IMR-90 (cell line): Measurements from ENCODE around the gene UBR4. TPM values are rescaled to one million over a fixed set of nuclear protein-coding genes. Genes with fewer than 3 reads are reported as not detected.

ENCODE experiments used
- ATAC-seq: fragments of 200-7000 bp; cut with Tn5 transposase; 2 replicates; pipeline ENCODE4 v1.9.1; 2020; ENCODE audit warnings: low read depth, mild to moderate bottlenecking, moderate library complexity
- BruUV-seq: library from RNA; stranded (reverse); fragments of 400-500 nt; replicated peaks from 2 replicates; lab custom pipeline; 2021; lab: Mats Ljungman, UMichigan
- CTCF ChIA-PET: fragments of 300-600 bp; formaldehyde crosslinking; extraction: SDS; loops from one replicate; lab custom pipeline; 2021; ENCODE audit warnings: antibody characterized with exemption; lab: Yijun Ruan, JAX
- POLR2A ChIA-PET: fragments of 300-600 bp; sonication (Branson Sonifier 250); formaldehyde crosslinking; loops from one replicate; lab custom pipeline; 2022; ENCODE audit warnings: antibody characterized with exemption; ENCODE audit not compliant: unreplicated experiment; lab: Charles Lee
- DNase-seq: peaks from one replicate; pipeline ENCODE4 v3.0.0; 2013
- H2AFZ ChIP-seq: replicated peaks from 2 replicates; pipeline ENCODE3; 2013; ENCODE audit warnings: low read length, mild to moderate bottlenecking; ENCODE audit not compliant: poor library complexity
- H2AK5ac ChIP-seq: 2 replicates; pipeline ENCODE4 v1.6.1; 2013; ENCODE audit warnings: low read depth, low read length, inconsistent platforms
- H2AK9ac ChIP-seq: replicated peaks from 2 replicates; pipeline ENCODE3; 2013; ENCODE audit warnings: mild to moderate bottlenecking, low read depth, low read length, moderate library complexity; ENCODE audit not compliant: poor library complexity
- H2BK120ac ChIP-seq: 2 replicates; pipeline ENCODE4 v1.6.1; 2013; ENCODE audit warnings: low read depth, low read length, inconsistent platforms
- H2BK15ac ChIP-seq: 3 replicates; pipeline ENCODE4 v1.6.1; 2013; ENCODE audit warnings: low read depth, low read length, inconsistent platforms
- H2BK20ac ChIP-seq: 2 replicates; pipeline ENCODE4 v1.6.1; 2013; ENCODE audit warnings: low read depth, mild to moderate bottlenecking, inconsistent platforms, low read length, moderate library complexity
- H2BK5ac ChIP-seq: 2 replicates; pipeline ENCODE4 v1.6.1; 2013; ENCODE audit warnings: mild to moderate bottlenecking, low read depth, low read length, inconsistent platforms; ENCODE audit not compliant: poor library complexity, severe bottlenecking
- H3K14ac ChIP-seq: replicated peaks from 2 replicates; pipeline ENCODE4 v1.6.1; 2013; ENCODE audit warnings: low read depth, low read length, inconsistent platforms
- H3K18ac ChIP-seq: 2 replicates; pipeline ENCODE4 v1.6.1; 2013; ENCODE audit warnings: low read depth, low read length, control low read depth
- H3K23ac ChIP-seq: 2 replicates; pipeline ENCODE4 v1.6.1; 2013; ENCODE audit warnings: low read depth, low read length, inconsistent platforms
- H3K27ac ChIP-seq: 2 replicates; pipeline ENCODE4 v1.5.1; 2013; ENCODE audit warnings: mild to moderate bottlenecking, control low read depth, low read length; ENCODE audit not compliant: insufficient read depth
- H3K27me3 ChIP-seq: 2 replicates; pipeline ENCODE4 v1.6.1; 2013; ENCODE audit warnings: low read length; ENCODE audit not compliant: control insufficient read depth, insufficient read depth
- H3K36me3 ChIP-seq: 2 replicates; pipeline ENCODE4 v1.6.1; 2013; ENCODE audit warnings: low read length, mixed read lengths; ENCODE audit not compliant: control insufficient read depth, insufficient read depth
- H3K4ac ChIP-seq: 2 replicates; pipeline ENCODE4 v1.6.1; 2013; ENCODE audit warnings: low read depth, low read length, inconsistent platforms
- H3K4me1 ChIP-seq: 2 replicates; pipeline ENCODE4 v1.6.1; 2013; ENCODE audit warnings: low read length, mixed read lengths; ENCODE audit not compliant: control insufficient read depth, insufficient read depth
- H3K4me2 ChIP-seq: 2 replicates; pipeline ENCODE4 v1.6.1; 2013; ENCODE audit warnings: low read depth, mild to moderate bottlenecking, control low read depth, low read length, moderate library complexity
- H3K4me3 ChIP-seq: 2 replicates; pipeline ENCODE4 v1.5.1; 2013; ENCODE audit warnings: low read depth, mild to moderate bottlenecking, control low read depth, low read length, moderate library complexity; ENCODE audit not compliant: insufficient read depth
- H3K56ac ChIP-seq: 2 replicates; pipeline ENCODE4 v1.6.1; 2013; ENCODE audit warnings: low read length, inconsistent platforms; ENCODE audit not compliant: insufficient read depth; ENCODE audit errors: extremely low read depth
- H3K79me1 ChIP-seq, 2 experiments: 2 replicates each; pipeline ENCODE4 v1.6.1; 2013; ENCODE audit warnings: low read length in 2 of 2, inconsistent platforms in 1 of 2, low read depth in 1 of 2
- H3K9ac ChIP-seq: 2 replicates; pipeline ENCODE4 v1.6.1; 2013; ENCODE audit warnings: low read depth, low read length, control low read depth
- H3K9me1 ChIP-seq: 2 replicates; pipeline ENCODE4 v1.6.1; 2013; ENCODE audit warnings: low read length, inconsistent platforms; ENCODE audit not compliant: insufficient read depth
- H3K9me3 ChIP-seq: 2 replicates; pipeline ENCODE4 v1.6.1; 2013; ENCODE audit warnings: low read length; ENCODE audit not compliant: control insufficient read depth, insufficient read depth
- H4K20me1 ChIP-seq: 2 replicates; pipeline ENCODE4 v1.6.1; 2013; ENCODE audit warnings: low read length, inconsistent platforms; ENCODE audit not compliant: insufficient read depth
- H4K5ac ChIP-seq: 2 replicates; pipeline ENCODE4 v1.6.1; 2013; ENCODE audit warnings: mild to moderate bottlenecking, low read depth, low read length, control low read depth
- H4K8ac ChIP-seq, 2 experiments: 2 replicates each; pipeline ENCODE4 v1.6.1; 2013; ENCODE audit warnings: low read depth in 2 of 2, low read length in 2 of 2, control low read depth in 1 of 2, inconsistent platforms in 1 of 2
- H4K91ac ChIP-seq: 2 replicates; pipeline ENCODE4 v1.6.1; 2013; ENCODE audit warnings: low read depth, low read length, inconsistent platforms; ENCODE audit not compliant: insufficient read depth
- CEBPB ChIP-seq: IDR thresholded peaks from 2 replicates; pipeline ENCODE4 v1.6.1; 2012; ENCODE audit warnings: low read depth, low read length, improper control_type of control experiment
- CHD1 ChIP-seq: IDR thresholded peaks from 2 replicates; pipeline ENCODE4 v1.6.1; 2012; ENCODE audit warnings: low read depth, low read length, improper control_type of control experiment
- FOS ChIP-seq: fragments of 150-350 bp; IDR thresholded peaks from 2 replicates; pipeline ENCODE4 v1.6.1; 2016; ENCODE audit warnings: low read depth, low read length
- NFE2L2 ChIP-seq: fragments of 150-350 bp; IDR thresholded peaks from 2 replicates; pipeline ENCODE4 v1.6.1; 2016; ENCODE audit warnings: low read depth, mild to moderate bottlenecking, low read length
- POLR2A ChIP-seq: IDR thresholded peaks from 2 replicates; pipeline ENCODE4 v1.6.1; 2012; ENCODE audit warnings: mild to moderate bottlenecking, low read depth, low read length
- RCOR1 ChIP-seq: IDR thresholded peaks from 2 replicates; pipeline ENCODE4 v1.6.1; 2012; ENCODE audit warnings: mild to moderate bottlenecking, low read length, improper control_type of control experiment; ENCODE audit not compliant: insufficient replicate concordance
- SMC3 ChIP-seq: fragments of 150-350 bp; IDR thresholded peaks from 2 replicates; pipeline ENCODE4 v1.6.1; 2016; ENCODE audit warnings: low read depth, mild to moderate bottlenecking, antibody characterized with exemption, low read length, moderate library complexity
- whole genome bisulfite sequencing, 2 experiments: methylation state at CpG; one replicate each; pipeline versions ENCODE4 v1.1.5 to v1.1.7; 2013; ENCODE audit warnings: missing lambda C conversion rate in 2 of 2; ENCODE audit not compliant: insufficient read length in 1 of 2; ENCODE audit errors: extremely low coverage in 2 of 2; 5-methylcytosine and 5-hydroxymethylcytosine counted together
- dilution Hi-C: fragments of 300-500 bp; cut with HindIII; formaldehyde crosslinking; loops from one replicate; pipeline ENCODE4 v1.14.3; 2018; ENCODE audit warnings: low sequenced_read_pairs; ENCODE audit not compliant: unreplicated experiment
- in situ Hi-C: fragments of 300-500 bp; cut with MboI; formaldehyde crosslinking; loops from 3 replicates; pipeline ENCODE4 v1.14.3; 2019; ENCODE audit warnings: low sequenced_read_pairs, inconsistent platforms, mixed read lengths
- intact Hi-C: fragments of 100-400 bp; cut with micrococcal nuclease; formaldehyde crosslinking; loops from 2 replicates; pipeline ENCODE4 v1.10.0; 2022
- polyA plus RNA-seq, 3 experiments: library from polyadenylated mRNA; depleted of rRNA; stranded (reverse); fragments of >200 nt; gene quantifications; 2 replicates each; pipeline ENCODE4 v1.2.3, GENCODE V29; 2012; ENCODE audit warnings: low replicate concordance in 1 of 3
- total RNA-seq: library from RNA; depleted of rRNA; stranded (reverse); fragments of >200 nt; gene quantifications from 2 replicates; pipeline ENCODE4 v1.2.3, GENCODE V29; 2012

The UBR4 gene
- total and polyA plus RNA-seq, 2 of the 4 experiments (the other 2 are of a cell fraction): 87.8 to 121 TPM

- Histone ChIP-seq H3K14ac (no peak overlapping the region), H2BK15ac (no peak overlapping the region), H2AFZ (no peak overlapping the region), H3K36me3 (peaks cover 41% of the 10 kb centered on the region), H2AK5ac (no peak overlapping the region), H2BK5ac (no peak overlapping the region), H2AK9ac (no peak overlapping the region), H3K56ac (no peak overlapping the region), H3K4ac (no peak overlapping the region), H3K18ac (no peak overlapping the region), H4K5ac (no peak overlapping the region), H3K9me1 (peaks cover 19% of the 10 kb centered on the region), H3K4me2 (no peak overlapping the region; the same call in 1 of the 2 replicates), H3K4me1 (peaks cover 14% of the 10 kb centered on the region), H3K4me3 (no peak overlapping the region), H3K27ac (no peak overlapping the region), H4K91ac (no peak overlapping the region), H3K79me1 (peaks cover 31 to 83% of the 10 kb centered on the region in 2 experiments), H3K27me3 (no peaks in the 10 kb centered on the region), H2BK120ac (no peak overlapping the region), H3K9ac (no peak overlapping the region), H4K20me1 (peaks cover 79% of the 10 kb centered on the region), H4K8ac (no peak overlapping the region), H2BK20ac (no peak overlapping the region), H3K23ac (no peak overlapping the region), H3K9me3 (no peaks in the 10 kb centered on the region)
- intact Hi-C loops: no loop called here
- no CpG with 5 or more reads among the region's 4 CpGs for WGBS, 2 experiments
- in situ Hi-C loops: no loop called here
- TF ChIP-seq SMC3 (no peak), CHD1 (no peak), CEBPB (no peak), FOS (no peak), POLR2A (no peak), NFE2L2 (no peak), RCOR1 (no peak)
- no TSS peak for BruUV-seq
- ATAC-seq (no peak), DNase-seq (no peak)
- CTCF ChIA-PET: interaction anchor here (0.7 kb wide), 1 partner anchor 292 kb away, joined by 3 read pairs; no protein-coding TSS in a partner anchor
- POLR2A ChIA-PET: no interaction called here
- dilution Hi-C loops: no loop called here
These were observed 10.0 kb downstream of the UBR4 start for GRCh38 chr1:19199969-19200604.
